ENCODE data around the gene PRKAB2. TPM values are rescaled to one million over a fixed set of nuclear protein-coding genes. Genes with fewer than 3 reads are reported as not detected.
A peak's percentile ranks its signal among the peaks of the same experiment; 100 is the strongest.

Gene PRKAB2
- 20.9 TPM for polyA plus RNA-seq (2013, experiment 1 of 2)
- polyA plus RNA-seq (2013, experiment 2 of 2) = 19.8 TPM

- Histone ChIP-seq H3K4me3 (ENCODE audit: extremely low read depth, insufficient read depth, low read length, poor library complexity, severe bottlenecking) (peak within 1 kb of the TSS; percentile 86), H3K4me1 (ENCODE audit: control insufficient read depth, insufficient read depth, low read length, poor library complexity, severe bottlenecking) (peaks cover 17% of the 10 kb centered on the region), H3K9me3 (ENCODE audit: control insufficient read depth, low read length) (no peaks in the 10 kb centered on the region), H3K36me3 (ENCODE audit: control insufficient read depth, insufficient read depth, low read length) (no peaks in the 10 kb centered on the region), H3K27ac (ENCODE audit: low read depth, low read length, severe bottlenecking) (peak within 1 kb of the TSS; percentile 82)
- WGBS, 2 experiments (ENCODE audit: insufficient coverage in 2 of 2) = 0% methylated on average over 47 to 65 of the region's 72 CpGs
These were observed at the start of gene PRKAB2 for GRCh38 chr1:147172168-147173016. PRKAB2 (minus strand) TSS chr1:147172470; CDS start chr1:147172144, 326 bp downstream.

- H3K4me3 ChIP-seq (ENCODE audit: extremely low read depth, insufficient read depth, low read length, poor library complexity, severe bottlenecking) = no peak overlapping the region
- H3K4me1 ChIP-seq (ENCODE audit: control insufficient read depth, insufficient read depth, low read length, poor library complexity, severe bottlenecking) = no peaks in the 10 kb centered on the region
- no peaks in the 10 kb centered on the region for H3K36me3 ChIP-seq (ENCODE audit: control insufficient read depth, insufficient read depth, low read length)
These were observed 46.3 kb upstream of the PRKAB2 start for GRCh38 chr1:147218606-147219005.

GRCh38 chr1:147217141-147217540 lies 44.9 kb upstream of the PRKAB2 start:
- Histone ChIP-seq H3K4me3 (ENCODE audit: extremely low read depth, insufficient read depth, low read length, poor library complexity, severe bottlenecking) (no peak overlapping the region), H3K36me3 (ENCODE audit: control insufficient read depth, insufficient read depth, low read length) (no peaks in the 10 kb centered on the region), H3K27ac (ENCODE audit: low read depth, low read length, severe bottlenecking) (no peak overlapping the region), H3K9me3 (ENCODE audit: control insufficient read depth, low read length) (no peaks in the 10 kb centered on the region), H3K4me1 (ENCODE audit: control insufficient read depth, insufficient read depth, low read length, poor library complexity, severe bottlenecking) (no peaks in the 10 kb centered on the region)
- WGBS, 2 experiments (ENCODE audit: insufficient coverage in 2 of 2) = 80% methylated on average over 1 of the region's 7 CpGs; no CpG with 5 or more reads in 1 of the 2 experiments

More at GRCh38 chr1:147218606-147219005, 46.3 kb upstream of the PRKAB2 start:
- Histone ChIP-seq H3K27ac (ENCODE audit: low read depth, low read length, severe bottlenecking) (no peak overlapping the region), H3K9me3 (ENCODE audit: control insufficient read depth, low read length) (no peaks in the 10 kb centered on the region)
- WGBS, 2 experiments (ENCODE audit: insufficient coverage in 2 of 2) = 91 to 94% methylated on average over 1 to 2 of the region's 3 CpGs

GRCh38 chr1:147216124-147216523 lies 43.9 kb upstream of the PRKAB2 start:
- Histone ChIP-seq H3K4me3 (ENCODE audit: extremely low read depth, insufficient read depth, low read length, poor library complexity, severe bottlenecking) (no peak overlapping the region), H3K4me1 (ENCODE audit: control insufficient read depth, insufficient read depth, low read length, poor library complexity, severe bottlenecking) (no peaks in the 10 kb centered on the region), H3K36me3 (ENCODE audit: control insufficient read depth, insufficient read depth, low read length) (no peaks in the 10 kb centered on the region), H3K9me3 (ENCODE audit: control insufficient read depth, low read length) (no peaks in the 10 kb centered on the region), H3K27ac (ENCODE audit: low read depth, low read length, severe bottlenecking) (no peak overlapping the region)
- 92% methylated on average over 2 of the region's 3 CpGs for WGBS, 2 experiments (ENCODE audit: insufficient coverage in 2 of 2)

GRCh38 chr1:147215540-147215916 lies 43.3 kb upstream of the PRKAB2 start:
- Histone ChIP-seq H3K36me3 (ENCODE audit: control insufficient read depth, insufficient read depth, low read length) (no peaks in the 10 kb centered on the region), H3K27ac (ENCODE audit: low read depth, low read length, severe bottlenecking) (no peak overlapping the region), H3K9me3 (ENCODE audit: control insufficient read depth, low read length) (no peaks in the 10 kb centered on the region), H3K4me1 (ENCODE audit: control insufficient read depth, insufficient read depth, low read length, poor library complexity, severe bottlenecking) (no peaks in the 10 kb centered on the region), H3K4me3 (ENCODE audit: extremely low read depth, insufficient read depth, low read length, poor library complexity, severe bottlenecking) (no peak overlapping the region)
- WGBS, 2 experiments (ENCODE audit: insufficient coverage in 2 of 2) = 40% methylated on average over 1 of the region's 2 CpGs; no CpG with 5 or more reads in 1 of the 2 experiments

- no peak overlapping the region for H3K27ac ChIP-seq (ENCODE audit: low read depth, low read length, severe bottlenecking)
These were observed 42.7 kb upstream of the PRKAB2 start for GRCh38 chr1:147214842-147215539.

GRCh38 chr1:147214325-147214724 lies 42.1 kb upstream of the PRKAB2 start:
- Histone ChIP-seq H3K9me3 (ENCODE audit: control insufficient read depth, low read length) (no peaks in the 10 kb centered on the region), H3K27ac (ENCODE audit: low read depth, low read length, severe bottlenecking) (no peak overlapping the region), H3K4me3 (ENCODE audit: extremely low read depth, insufficient read depth, low read length, poor library complexity, severe bottlenecking) (no peak overlapping the region), H3K4me1 (ENCODE audit: control insufficient read depth, insufficient read depth, low read length, poor library complexity, severe bottlenecking) (no peaks in the 10 kb centered on the region), H3K36me3 (ENCODE audit: control insufficient read depth, insufficient read depth, low read length) (no peaks in the 10 kb centered on the region)
- 85 to 89% methylated on average over 1 to 3 of the region's 7 CpGs for WGBS, 2 experiments (ENCODE audit: insufficient coverage in 2 of 2)

More at GRCh38 chr1:147214842-147215539, 42.7 kb upstream of the PRKAB2 start:
- no peaks in the 10 kb centered on the region for H3K9me3 ChIP-seq (ENCODE audit: control insufficient read depth, low read length)
- no peaks in the 10 kb centered on the region for H3K4me1 ChIP-seq (ENCODE audit: control insufficient read depth, insufficient read depth, low read length, poor library complexity, severe bottlenecking)
- H3K36me3 ChIP-seq (ENCODE audit: control insufficient read depth, insufficient read depth, low read length) = no peaks in the 10 kb centered on the region
- H3K4me3 ChIP-seq (ENCODE audit: extremely low read depth, insufficient read depth, low read length, poor library complexity, severe bottlenecking) = no peak overlapping the region

- no peaks in the 10 kb centered on the region for H3K4me1 ChIP-seq (ENCODE audit: control insufficient read depth, insufficient read depth, low read length, poor library complexity, severe bottlenecking)
- no peak overlapping the region for H3K27ac ChIP-seq (ENCODE audit: low read depth, low read length, severe bottlenecking)
- H3K4me3 ChIP-seq (ENCODE audit: extremely low read depth, insufficient read depth, low read length, poor library complexity, severe bottlenecking) = no peak overlapping the region
- H3K36me3 ChIP-seq (ENCODE audit: control insufficient read depth, insufficient read depth, low read length) = no peaks in the 10 kb centered on the region
- H3K9me3 ChIP-seq (ENCODE audit: control insufficient read depth, low read length) = no peaks in the 10 kb centered on the region
These were observed 41.0 kb upstream of the PRKAB2 start for GRCh38 chr1:147213271-147213670.

GRCh38 chr1:147211577-147211976 lies 39.3 kb upstream of the PRKAB2 start:
- no peak overlapping the region for H3K27ac ChIP-seq (ENCODE audit: low read depth, low read length, severe bottlenecking)
- no peaks in the 10 kb centered on the region for H3K9me3 ChIP-seq (ENCODE audit: control insufficient read depth, low read length)
- no peak overlapping the region for H3K4me3 ChIP-seq (ENCODE audit: extremely low read depth, insufficient read depth, low read length, poor library complexity, severe bottlenecking)
- H3K36me3 ChIP-seq (ENCODE audit: control insufficient read depth, insufficient read depth, low read length) = no peaks in the 10 kb centered on the region
- H3K4me1 ChIP-seq (ENCODE audit: control insufficient read depth, insufficient read depth, low read length, poor library complexity, severe bottlenecking) = no peaks in the 10 kb centered on the region
- 89 to 100% methylated on average over 2 of the region's 2 CpGs for WGBS, 2 experiments (ENCODE audit: insufficient coverage in 2 of 2)

GRCh38 chr1:147210987-147211386 lies 38.7 kb upstream of the PRKAB2 start:
- no peak overlapping the region for H3K4me3 ChIP-seq (ENCODE audit: extremely low read depth, insufficient read depth, low read length, poor library complexity, severe bottlenecking)
- no peaks in the 10 kb centered on the region for H3K9me3 ChIP-seq (ENCODE audit: control insufficient read depth, low read length)
- no CpG with 5 or more reads among the region's 2 CpGs for WGBS, 2 experiments (ENCODE audit: insufficient coverage in 2 of 2)
- no peaks in the 10 kb centered on the region for H3K4me1 ChIP-seq (ENCODE audit: control insufficient read depth, insufficient read depth, low read length, poor library complexity, severe bottlenecking)
- H3K27ac ChIP-seq (ENCODE audit: low read depth, low read length, severe bottlenecking) = no peak overlapping the region
- no peaks in the 10 kb centered on the region for H3K36me3 ChIP-seq (ENCODE audit: control insufficient read depth, insufficient read depth, low read length)
